Measurements from ENCODE around the gene TLX2.
"Not testable (repeated sequence)": the region's sequence is repeated elsewhere in the genome, so short reads cannot be mapped to it uniquely, and the experiment has no call there.

TLX2 gene

DNA sequence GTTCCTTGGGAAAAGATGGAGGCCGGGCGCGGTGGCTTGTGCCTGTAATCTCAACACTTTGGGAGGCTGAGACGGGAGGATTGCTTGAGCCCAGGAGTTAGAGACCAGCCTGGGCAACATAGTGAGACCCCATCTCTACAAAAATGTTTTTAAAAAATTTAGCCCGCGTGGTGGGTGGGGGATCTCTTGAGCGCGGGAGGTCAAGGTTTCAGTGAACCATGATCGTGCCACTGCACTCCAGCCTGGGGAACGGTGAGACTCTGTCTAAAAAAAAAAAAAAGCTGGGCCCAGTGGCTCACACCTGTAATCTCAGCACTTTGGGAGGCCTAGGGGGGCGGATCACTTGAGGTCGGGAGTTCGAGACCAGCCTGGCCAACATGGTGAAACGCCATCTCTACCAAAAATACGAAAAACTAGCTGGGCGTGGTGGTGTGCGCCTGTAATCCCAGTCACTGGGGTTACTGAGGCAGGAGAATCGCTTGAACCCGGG, 30.5 kb upstream of the TLX2 start:
- H3K27ac ChIP-seq (ENCODE audit: extremely low read depth, low read depth, low read length), result peak overlapping the region; percentile 74; the same call in 1 of the 2 replicates

DNA sequence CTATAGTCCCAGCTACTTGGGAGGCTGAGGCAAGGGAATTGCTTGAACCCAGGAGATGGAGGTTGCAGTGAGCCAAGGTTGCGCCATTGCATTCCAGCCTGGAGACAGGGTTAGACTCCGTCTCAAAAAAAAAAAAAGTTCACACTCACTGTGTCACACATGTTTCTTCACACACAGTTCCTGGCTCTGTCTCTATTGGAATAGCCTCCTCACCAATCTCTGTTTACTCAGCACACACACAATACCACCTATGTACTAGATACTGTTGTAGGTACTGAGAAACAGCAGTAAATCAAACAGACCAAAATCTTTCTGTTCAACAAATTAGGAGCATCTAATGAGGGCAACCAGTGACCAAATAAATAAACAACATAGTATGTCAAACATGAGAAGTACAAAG, 28.1 kb upstream of the TLX2 start:
- no peaks in the 10 kb centered on the region for H3K4me1 ChIP-seq (ENCODE audit: control insufficient read depth, insufficient read depth, low read length)
- no peak overlapping the region for H3K4me3 ChIP-seq (ENCODE audit: low read depth, low read length)
- ChIA-PET POLR2A (no interaction called here), CTCF (no interaction called here)
- TF ChIP-seq WT1 (tag by site-specific recombination; IDR thresholded peaks at IDR 0.05), result no peak
- no peak for TF ChIP-seq SCRT1 (tag by site-specific recombination; IDR thresholded peaks at IDR 0.05; ENCODE audit: borderline replicate concordance)
- TF ChIP-seq ZNF792 (tag by site-specific recombination; IDR thresholded peaks at IDR 0.05), result no peak
- TF ChIP-seq, protein P1, sequence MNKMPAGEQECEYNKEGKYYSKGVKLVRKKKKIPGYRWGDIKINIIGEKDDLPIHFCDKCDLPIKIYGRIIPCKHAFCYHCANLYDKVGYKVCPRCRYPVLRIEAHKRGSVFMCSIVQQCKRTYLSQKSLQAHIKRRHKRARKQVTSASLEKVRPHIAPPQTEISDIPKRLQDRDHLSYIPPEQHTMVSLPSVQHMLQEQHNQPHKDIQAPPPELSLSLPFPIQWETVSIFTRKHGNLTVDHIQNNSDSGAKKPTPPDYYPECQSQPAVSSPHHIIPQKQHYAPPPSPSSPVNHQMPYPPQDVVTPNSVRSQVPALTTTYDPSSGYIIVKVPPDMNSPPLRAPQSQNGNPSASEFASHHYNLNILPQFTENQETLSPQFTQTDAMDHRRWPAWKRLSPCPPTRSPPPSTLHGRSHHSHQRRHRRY (tag by site-specific recombination; IDR thresholded peaks at IDR 0.05), result no peak
- no peak for TF ChIP-seq KLF7 (tag by site-specific recombination; IDR thresholded peaks at IDR 0.05; ENCODE audit: borderline replicate concordance)
- TF ChIP-seq ZNF626 (tag by site-specific recombination; IDR thresholded peaks at IDR 0.05), result no peak
- TF ChIP-seq KLF16 (tag by site-specific recombination; IDR thresholded peaks at IDR 0.05), result no peak
- TF ChIP-seq ZNF169 (tag by site-specific recombination; IDR thresholded peaks at IDR 0.05), result no peak
- TF ChIP-seq, protein P2, sequence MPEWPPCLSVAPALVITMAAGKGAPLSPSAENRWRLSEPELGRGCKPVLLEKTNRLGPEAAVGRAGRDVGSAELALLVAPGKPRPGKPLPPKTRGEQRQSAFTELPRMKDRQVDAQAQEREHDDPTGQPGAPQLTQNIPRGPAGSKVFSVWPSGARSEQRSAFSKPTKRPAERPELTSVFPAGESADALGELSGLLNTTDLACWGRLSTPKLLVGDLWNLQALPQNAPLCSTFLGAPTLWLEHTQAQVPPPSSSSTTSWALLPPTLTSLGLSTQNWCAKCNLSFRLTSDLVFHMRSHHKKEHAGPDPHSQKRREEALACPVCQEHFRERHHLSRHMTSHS (tag by site-specific recombination; IDR thresholded peaks at IDR 0.05), result no peak
- TF ChIP-seq, protein P3, sequence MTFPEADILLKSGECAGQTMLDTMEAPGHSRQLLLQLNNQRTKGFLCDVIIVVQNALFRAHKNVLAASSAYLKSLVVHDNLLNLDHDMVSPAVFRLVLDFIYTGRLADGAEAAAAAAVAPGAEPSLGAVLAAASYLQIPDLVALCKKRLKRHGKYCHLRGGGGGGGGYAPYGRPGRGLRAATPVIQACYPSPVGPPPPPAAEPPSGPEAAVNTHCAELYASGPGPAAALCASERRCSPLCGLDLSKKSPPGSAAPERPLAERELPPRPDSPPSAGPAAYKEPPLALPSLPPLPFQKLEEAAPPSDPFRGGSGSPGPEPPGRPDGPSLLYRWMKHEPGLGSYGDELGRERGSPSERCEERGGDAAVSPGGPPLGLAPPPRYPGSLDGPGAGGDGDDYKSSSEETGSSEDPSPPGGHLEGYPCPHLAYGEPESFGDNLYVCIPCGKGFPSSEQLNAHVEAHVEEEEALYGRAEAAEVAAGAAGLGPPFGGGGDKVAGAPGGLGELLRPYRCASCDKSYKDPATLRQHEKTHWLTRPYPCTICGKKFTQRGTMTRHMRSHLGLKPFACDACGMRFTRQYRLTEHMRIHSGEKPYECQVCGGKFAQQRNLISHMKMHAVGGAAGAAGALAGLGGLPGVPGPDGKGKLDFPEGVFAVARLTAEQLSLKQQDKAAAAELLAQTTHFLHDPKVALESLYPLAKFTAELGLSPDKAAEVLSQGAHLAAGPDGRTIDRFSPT (tag by site-specific recombination; IDR thresholded peaks at IDR 0.05), result no peak
- TF ChIP-seq ZNF146 (tag by site-specific recombination; IDR thresholded peaks at IDR 0.05), result no peak
- no peak for TF ChIP-seq ZNF2 (tag by site-specific recombination; IDR thresholded peaks at IDR 0.05)
- TF ChIP-seq SP2 (tag by site-specific recombination; IDR thresholded peaks at IDR 0.05), result no peak
- TF ChIP-seq ZNF473 (tag by site-specific recombination; IDR thresholded peaks at IDR 0.05), result no peak
- TF ChIP-seq, protein P4, sequence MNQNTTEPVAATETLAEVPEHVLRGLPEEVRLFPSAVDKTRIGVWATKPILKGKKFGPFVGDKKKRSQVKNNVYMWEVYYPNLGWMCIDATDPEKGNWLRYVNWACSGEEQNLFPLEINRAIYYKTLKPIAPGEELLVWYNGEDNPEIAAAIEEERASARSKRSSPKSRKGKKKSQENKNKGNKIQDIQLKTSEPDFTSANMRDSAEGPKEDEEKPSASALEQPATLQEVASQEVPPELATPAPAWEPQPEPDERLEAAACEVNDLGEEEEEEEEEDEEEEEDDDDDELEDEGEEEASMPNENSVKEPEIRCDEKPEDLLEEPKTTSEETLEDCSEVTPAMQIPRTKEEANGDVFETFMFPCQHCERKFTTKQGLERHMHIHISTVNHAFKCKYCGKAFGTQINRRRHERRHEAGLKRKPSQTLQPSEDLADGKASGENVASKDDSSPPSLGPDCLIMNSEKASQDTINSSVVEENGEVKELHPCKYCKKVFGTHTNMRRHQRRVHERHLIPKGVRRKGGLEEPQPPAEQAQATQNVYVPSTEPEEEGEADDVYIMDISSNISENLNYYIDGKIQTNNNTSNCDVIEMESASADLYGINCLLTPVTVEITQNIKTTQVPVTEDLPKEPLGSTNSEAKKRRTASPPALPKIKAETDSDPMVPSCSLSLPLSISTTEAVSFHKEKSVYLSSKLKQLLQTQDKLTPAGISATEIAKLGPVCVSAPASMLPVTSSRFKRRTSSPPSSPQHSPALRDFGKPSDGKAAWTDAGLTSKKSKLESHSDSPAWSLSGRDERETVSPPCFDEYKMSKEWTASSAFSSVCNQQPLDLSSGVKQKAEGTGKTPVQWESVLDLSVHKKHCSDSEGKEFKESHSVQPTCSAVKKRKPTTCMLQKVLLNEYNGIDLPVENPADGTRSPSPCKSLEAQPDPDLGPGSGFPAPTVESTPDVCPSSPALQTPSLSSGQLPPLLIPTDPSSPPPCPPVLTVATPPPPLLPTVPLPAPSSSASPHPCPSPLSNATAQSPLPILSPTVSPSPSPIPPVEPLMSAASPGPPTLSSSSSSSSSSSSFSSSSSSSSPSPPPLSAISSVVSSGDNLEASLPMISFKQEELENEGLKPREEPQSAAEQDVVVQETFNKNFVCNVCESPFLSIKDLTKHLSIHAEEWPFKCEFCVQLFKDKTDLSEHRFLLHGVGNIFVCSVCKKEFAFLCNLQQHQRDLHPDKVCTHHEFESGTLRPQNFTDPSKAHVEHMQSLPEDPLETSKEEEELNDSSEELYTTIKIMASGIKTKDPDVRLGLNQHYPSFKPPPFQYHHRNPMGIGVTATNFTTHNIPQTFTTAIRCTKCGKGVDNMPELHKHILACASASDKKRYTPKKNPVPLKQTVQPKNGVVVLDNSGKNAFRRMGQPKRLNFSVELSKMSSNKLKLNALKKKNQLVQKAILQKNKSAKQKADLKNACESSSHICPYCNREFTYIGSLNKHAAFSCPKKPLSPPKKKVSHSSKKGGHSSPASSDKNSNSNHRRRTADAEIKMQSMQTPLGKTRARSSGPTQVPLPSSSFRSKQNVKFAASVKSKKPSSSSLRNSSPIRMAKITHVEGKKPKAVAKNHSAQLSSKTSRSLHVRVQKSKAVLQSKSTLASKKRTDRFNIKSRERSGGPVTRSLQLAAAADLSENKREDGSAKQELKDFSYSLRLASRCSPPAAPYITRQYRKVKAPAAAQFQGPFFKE (tag by site-specific recombination; IDR thresholded peaks at IDR 0.05; ENCODE audit: borderline replicate concordance), result no peak
- no peak overlapping the region for H3K27ac ChIP-seq (ENCODE audit: extremely low read depth, low read depth, low read length)
- peaks cover 17 to 48% of the 10 kb centered on the region in 2 experiments; a peak in 2 of 3 replicates for H3K36me3 ChIP-seq (ENCODE audit: control insufficient read depth in 2 of 2, insufficient read depth in 1 of 2, low read length in 2 of 2)
- no peaks in the 10 kb centered on the region for H3K9me3 ChIP-seq (ENCODE audit: control insufficient read depth, insufficient read depth, low read depth, low read length)

More for the DNA sequence above, 30.5 kb upstream of the TLX2 start:
- POLR2A ChIA-PET, result interaction anchor here (0.6 to 4.0 kb wide), 11 partner anchors 18 to 746 kb away, joined by 3 to 37 read pairs (median 4); partner anchors contain the start of genes AUP1, DQX1, HTRA2 and INO80B
- H3K9me3 ChIP-seq (ENCODE audit: control insufficient read depth, insufficient read depth, low read depth, low read length); H3K4me1 ChIP-seq (ENCODE audit: control insufficient read depth, insufficient read depth, low read length): not testable (repeated sequence)
- peaks cover 34 to 49% of the 10 kb centered on the region in 2 experiments for H3K36me3 ChIP-seq (ENCODE audit: control insufficient read depth in 2 of 2, insufficient read depth in 1 of 2, low read length in 2 of 2)
- H3K4me3 ChIP-seq (ENCODE audit: low read depth, low read length), result peak overlapping the region; percentile 92
- CTCF ChIA-PET, result interaction anchor here (0.6 to 5.0 kb wide), 17 partner anchors 9 to 135 kb away, joined by 3 to 72 read pairs (median 5); partner anchors contain the start of genes AUP1, HTRA2 and MRPL53
- TF ChIP-seq ZNF121 (tag by site-specific recombination; IDR thresholded peaks at IDR 0.05), result peak; percentile 95

All from HEK293 (cell line).